ENCODE results near the gene FLYWCH1. TPM values are rescaled to one million over a fixed set of nuclear protein-coding genes. Genes with fewer than 3 reads are reported as not detected.

Gene FLYWCH1
- total RNA-seq, 6 experiments from 2014 or later = 30.3 to 34.9 (median 33.7) TPM

- Mint-ChIP-seq H3K4me1 (ENCODE audit: low read depth) (no peaks in the 10 kb centered on the region), H3K36me3 (ENCODE audit: low read depth) (0 out of 2 replicates have a peak, but pooled peaks cover 6% of the 10 kb centered on the region), H3K27me3 (ENCODE audit: insufficient read depth) (peaks cover 24% of the 10 kb centered on the region), H3K27ac (no peak overlapping the region), H3K4me3 (no peak overlapping the region), H3K9me3 (no peaks in the 10 kb centered on the region)
- TF ChIP-seq CTCF (IDR thresholded peaks at IDR 0.05) = no peak
- DNase-seq = no peak
These were observed 43.1 kb downstream of the FLYWCH1 start for GRCh38 chr16:2954656-2955381.

DNA sequence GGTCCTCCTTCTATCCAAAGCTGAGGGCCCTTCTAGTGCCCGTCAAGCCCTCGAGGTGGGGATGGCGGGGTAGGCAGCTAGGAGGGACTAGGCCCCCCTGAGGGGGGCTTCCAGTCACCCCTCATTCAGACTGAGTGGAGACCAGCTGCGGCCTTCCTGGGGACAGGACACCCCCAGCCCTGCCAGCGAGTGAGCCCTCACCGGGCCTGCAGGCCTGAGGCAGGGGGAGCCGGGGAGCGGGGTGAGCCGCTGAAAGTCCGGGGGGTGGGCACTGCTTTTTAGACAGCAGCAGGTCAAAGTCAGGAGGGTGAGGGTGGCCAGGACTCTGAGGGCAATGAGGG lies 43.7 kb downstream of the FLYWCH1 start:
- Mint-ChIP-seq H3K36me3 (ENCODE audit: low read depth) (0 out of 2 replicates have a peak, but pooled peaks cover 4% of the 10 kb centered on the region), H3K9me3 (no peaks in the 10 kb centered on the region), H3K27me3 (ENCODE audit: insufficient read depth) (peaks cover 30% of the 10 kb centered on the region), H3K27ac (no peak overlapping the region), H3K4me3 (no peak overlapping the region), H3K4me1 (ENCODE audit: low read depth) (no peaks in the 10 kb centered on the region)
- no peak for TF ChIP-seq CTCF (IDR thresholded peaks at IDR 0.05)
- DNase-seq = no peak

DNA sequence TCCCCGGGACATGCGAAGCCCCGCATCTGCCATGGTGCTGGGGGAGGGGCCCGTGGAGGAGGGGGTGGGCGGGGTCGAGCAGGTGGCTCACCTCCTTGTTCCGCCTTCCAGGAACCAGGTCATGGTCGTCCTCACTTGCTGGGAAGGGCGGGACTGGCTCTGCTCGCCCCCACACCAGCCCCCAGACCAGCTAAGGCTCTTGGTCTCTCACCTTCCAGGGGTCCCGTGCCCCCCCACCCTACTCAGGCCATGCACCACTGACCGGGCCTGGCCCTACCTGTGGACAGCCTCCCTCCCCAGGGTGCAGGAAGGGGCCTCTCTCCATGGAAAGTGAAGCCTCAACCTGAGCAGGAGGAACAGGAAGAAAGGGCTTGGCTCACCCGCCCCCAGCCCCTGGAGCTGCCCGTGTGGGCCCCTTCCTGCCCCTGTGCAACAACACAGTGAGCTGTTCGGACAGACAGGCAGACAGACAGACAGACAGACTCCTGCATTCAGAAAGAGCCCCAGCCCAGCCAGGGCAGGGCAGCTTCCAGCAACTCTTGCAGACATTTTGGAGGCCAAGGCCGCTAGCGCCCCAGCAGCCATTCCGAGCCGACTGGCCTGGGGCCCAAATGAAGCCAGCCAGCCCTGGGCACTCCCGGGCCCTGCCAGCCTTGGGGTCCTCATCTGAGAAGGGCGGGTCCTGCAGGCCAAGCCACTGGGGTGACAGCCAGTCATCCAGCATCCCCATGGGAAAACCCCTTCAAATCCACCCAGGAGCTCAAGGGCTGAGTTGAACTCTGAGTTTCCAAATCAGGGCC lies 44.2 kb downstream of the FLYWCH1 start:
- Mint-ChIP-seq H3K27me3 (ENCODE audit: insufficient read depth) (peaks cover 31% of the 10 kb centered on the region), H3K4me1 (ENCODE audit: low read depth) (no peaks in the 10 kb centered on the region), H3K36me3 (ENCODE audit: low read depth) (no peaks in the 10 kb centered on the region), H3K9me3 (no peaks in the 10 kb centered on the region), H3K4me3 (no peak overlapping the region), H3K27ac (no peak overlapping the region)
- no peak for TF ChIP-seq CTCF (IDR thresholded peaks at IDR 0.05)
- DNase-seq = no peak

DNA sequence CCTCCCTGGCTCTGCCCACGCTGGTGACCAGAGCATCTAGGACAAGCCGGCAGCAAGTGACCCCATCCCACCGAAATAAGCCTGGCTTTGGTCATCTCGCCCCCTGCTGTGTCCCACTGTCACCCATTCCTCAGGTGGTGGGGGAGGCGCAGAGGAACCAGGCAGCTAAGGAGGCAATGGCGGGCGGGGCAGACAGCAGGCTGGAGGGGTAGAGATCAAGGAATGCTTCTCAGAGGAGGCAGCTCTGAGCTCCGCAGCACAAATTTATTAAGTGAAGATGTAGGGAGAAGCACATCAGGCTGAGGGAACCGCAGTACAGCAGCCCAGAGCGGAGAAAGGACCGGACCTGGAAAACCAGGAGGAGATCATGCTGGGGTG lies 44.8 kb downstream of the FLYWCH1 start:
- H3K27me3 Mint-ChIP-seq (ENCODE audit: insufficient read depth) = peaks cover 29% of the 10 kb centered on the region
- no peak overlapping the region for H3K27ac Mint-ChIP-seq
- no peak for DNase-seq
- no peaks in the 10 kb centered on the region for H3K36me3 Mint-ChIP-seq (ENCODE audit: low read depth)
- H3K9me3 Mint-ChIP-seq = no peaks in the 10 kb centered on the region
- no peak overlapping the region for H3K4me3 Mint-ChIP-seq
- no peaks in the 10 kb centered on the region for H3K4me1 Mint-ChIP-seq (ENCODE audit: low read depth)
- no peak for TF ChIP-seq CTCF (IDR thresholded peaks at IDR 0.05)

DNA sequence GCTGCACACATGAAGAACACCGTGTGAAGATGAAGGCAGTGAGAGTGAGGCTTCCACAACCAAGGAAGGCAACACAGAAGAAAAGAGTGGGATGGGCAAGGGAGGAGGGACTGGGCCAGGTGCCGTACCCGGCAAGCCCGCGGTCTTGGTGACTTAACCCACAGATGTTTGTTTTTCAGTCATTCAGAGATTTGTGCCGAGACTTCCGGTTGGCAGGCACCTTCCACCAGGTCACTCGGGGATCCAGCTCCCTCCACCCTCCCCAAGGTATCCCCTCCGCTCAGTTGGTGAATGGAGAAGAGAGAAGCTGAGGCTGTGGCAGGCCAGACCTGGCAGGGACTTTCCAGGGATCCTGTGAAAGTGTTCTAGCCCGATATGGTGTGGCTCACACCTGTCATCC lies 47.5 kb downstream of the FLYWCH1 start:
- Mint-ChIP-seq H3K27ac (no peak overlapping the region), H3K4me1 (ENCODE audit: low read depth) (no peaks in the 10 kb centered on the region), H3K4me3 (no peak overlapping the region), H3K9me3 (no peaks in the 10 kb centered on the region), H3K27me3 (ENCODE audit: insufficient read depth) (peaks cover 32% of the 10 kb centered on the region), H3K36me3 (ENCODE audit: low read depth) (no peaks in the 10 kb centered on the region)
- no peak for TF ChIP-seq CTCF (IDR thresholded peaks at IDR 0.05)
- DNase-seq = no peak

Measured in HFFc6 (cell line).